Activated B cell treated with CpG ODN at 0.5 μM for 24 hours (primary cell): ENCODE measurements around the gene JTB. TPM values are rescaled to one million over a fixed set of nuclear protein-coding genes. Genes with fewer than 3 reads are reported as not detected.

Experiments used
- ATAC-seq: fragments of 200-7000 bp; cut with Tn5 transposase; one replicate; pipeline ENCODE4 v1.10.0; 2021; ENCODE audit warnings: low read depth, mild to moderate bottlenecking, moderate library complexity
- CTCF ChIA-PET: fragments of 350-600 bp; sonication (Branson Sonifier 250); formaldehyde crosslinking; loops from one replicate; lab custom pipeline; 2021; ENCODE audit warnings: antibody characterized with exemption; lab: Charles Lee
- POLR2A ChIA-PET: fragments of 350-600 bp; sonication (Branson Sonifier 250); formaldehyde crosslinking; loops from one replicate; lab custom pipeline; 2021; ENCODE audit warnings: antibody characterized with exemption; lab: Charles Lee
- DNase-seq: peaks from one replicate; pipeline ENCODE4 v3.0.0; 2022
- H3K27ac Mint-ChIP-seq: one replicate; pipeline ENCODE4 v1.8.0; 2020; ENCODE audit warnings: mixed read lengths
- H3K27me3 Mint-ChIP-seq: one replicate; pipeline ENCODE4 v1.8.0; 2021; ENCODE audit warnings: mixed read lengths
- H3K36me3 Mint-ChIP-seq: one replicate; pipeline ENCODE4 v1.8.0; 2021; ENCODE audit warnings: low read depth, mixed read lengths
- H3K4me1 Mint-ChIP-seq: one replicate; pipeline ENCODE4 v1.8.0; 2021; ENCODE audit warnings: mixed read lengths
- H3K4me3 Mint-ChIP-seq: one replicate; pipeline ENCODE4 v1.8.0; 2020; ENCODE audit warnings: mild to moderate bottlenecking, mixed read lengths
- H3K9me3 Mint-ChIP-seq: one replicate; pipeline ENCODE4 v1.8.0; 2020; ENCODE audit warnings: mixed read lengths
- intact Hi-C: fragments of 100-400 bp; cut with micrococcal nuclease; formaldehyde crosslinking; loops from one replicate; pipeline ENCODE4 v1.15.1; 2024
- total RNA-seq: library from RNA; stranded (reverse); gene quantifications from 2 replicates; pipeline ENCODE4 v1.2.3, GENCODE V29; 2022
- TF ChIP-seq, protein P1 (sequence below): fragments of 200-600 bp; IDR thresholded peaks from one replicate; pipeline ENCODE4 v1.8.0; 2022; ENCODE audit warnings: antibody characterized with exemption, mild to moderate bottlenecking

Gene JTB
- total RNA-seq, 1 donor from 2014 or later = 137 TPM

DNA sequence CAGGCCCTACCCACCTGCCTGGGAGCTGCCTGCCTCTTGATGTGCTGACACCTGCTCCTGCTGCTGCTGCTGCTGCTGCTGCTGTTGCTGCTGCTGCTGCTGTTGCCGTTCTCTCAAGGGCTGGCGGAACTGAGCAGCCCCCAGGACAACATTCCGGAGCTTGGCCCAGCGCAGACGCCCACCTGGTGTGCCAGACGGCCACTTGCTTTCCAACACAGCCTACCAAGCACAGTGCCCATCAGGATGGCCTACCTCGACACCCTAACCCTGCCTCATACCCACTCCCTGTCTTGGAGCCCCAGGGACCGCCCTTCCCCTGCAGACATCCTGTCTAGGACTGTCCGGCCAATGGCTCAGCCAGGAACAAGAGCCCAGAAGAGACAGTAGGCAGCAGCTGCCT, 42.7 kb downstream of the JTB start:
- CTCF ChIA-PET = interaction anchor here (0.5 kb wide), 1 partner anchor 266 kb away, joined by 3 read pairs; no protein-coding TSS in a partner anchor

GRCh38 chr1:153933955-153934354, 43.5 kb downstream of the JTB start:
- ChIA-PET CTCF (no interaction called here), POLR2A (interaction anchor here (0.7 to 1.5 kb wide), 3 partner anchors 11 to 38 kb away, joined by 3 to 8 read pairs (median 4); partner anchors contain the start of gene DENND4B)
- TF ChIP-seq, protein P1, sequence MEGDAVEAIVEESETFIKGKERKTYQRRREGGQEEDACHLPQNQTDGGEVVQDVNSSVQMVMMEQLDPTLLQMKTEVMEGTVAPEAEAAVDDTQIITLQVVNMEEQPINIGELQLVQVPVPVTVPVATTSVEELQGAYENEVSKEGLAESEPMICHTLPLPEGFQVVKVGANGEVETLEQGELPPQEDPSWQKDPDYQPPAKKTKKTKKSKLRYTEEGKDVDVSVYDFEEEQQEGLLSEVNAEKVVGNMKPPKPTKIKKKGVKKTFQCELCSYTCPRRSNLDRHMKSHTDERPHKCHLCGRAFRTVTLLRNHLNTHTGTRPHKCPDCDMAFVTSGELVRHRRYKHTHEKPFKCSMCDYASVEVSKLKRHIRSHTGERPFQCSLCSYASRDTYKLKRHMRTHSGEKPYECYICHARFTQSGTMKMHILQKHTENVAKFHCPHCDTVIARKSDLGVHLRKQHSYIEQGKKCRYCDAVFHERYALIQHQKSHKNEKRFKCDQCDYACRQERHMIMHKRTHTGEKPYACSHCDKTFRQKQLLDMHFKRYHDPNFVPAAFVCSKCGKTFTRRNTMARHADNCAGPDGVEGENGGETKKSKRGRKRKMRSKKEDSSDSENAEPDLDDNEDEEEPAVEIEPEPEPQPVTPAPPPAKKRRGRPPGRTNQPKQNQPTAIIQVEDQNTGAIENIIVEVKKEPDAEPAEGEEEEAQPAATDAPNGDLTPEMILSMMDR = no peak
- Mint-ChIP-seq H3K4me1 (no peaks in the 10 kb centered on the region), H3K36me3 (peaks cover 86% of the 10 kb centered on the region), H3K27ac (no peak overlapping the region), H3K4me3 (no peak overlapping the region), H3K9me3 (no peaks in the 10 kb centered on the region), H3K27me3 (no peaks in the 10 kb centered on the region)
- intact Hi-C loops = no loop called here
- no peak for DNase-seq
- no peak for ATAC-seq

More for the DNA sequence above, 42.7 kb downstream of the JTB start:
- ATAC-seq = no peak
- POLR2A ChIA-PET = interaction anchor here (0.7 to 1.5 kb wide), 4 partner anchors 9 to 39 kb away, joined by 3 to 8 read pairs (median 4); partner anchors contain the start of gene DENND4B
- no peak for DNase-seq
- no peak overlapping the region for H3K4me3 Mint-ChIP-seq
- no peak overlapping the region for H3K27ac Mint-ChIP-seq
- no peaks in the 10 kb centered on the region for H3K9me3 Mint-ChIP-seq
- TF ChIP-seq, protein P1 = no peak
- intact Hi-C loops = no loop called here
- peaks cover 1% of the 10 kb centered on the region for H3K4me1 Mint-ChIP-seq
- H3K36me3 Mint-ChIP-seq = peaks cover 88% of the 10 kb centered on the region
- no peaks in the 10 kb centered on the region for H3K27me3 Mint-ChIP-seq

DNA sequence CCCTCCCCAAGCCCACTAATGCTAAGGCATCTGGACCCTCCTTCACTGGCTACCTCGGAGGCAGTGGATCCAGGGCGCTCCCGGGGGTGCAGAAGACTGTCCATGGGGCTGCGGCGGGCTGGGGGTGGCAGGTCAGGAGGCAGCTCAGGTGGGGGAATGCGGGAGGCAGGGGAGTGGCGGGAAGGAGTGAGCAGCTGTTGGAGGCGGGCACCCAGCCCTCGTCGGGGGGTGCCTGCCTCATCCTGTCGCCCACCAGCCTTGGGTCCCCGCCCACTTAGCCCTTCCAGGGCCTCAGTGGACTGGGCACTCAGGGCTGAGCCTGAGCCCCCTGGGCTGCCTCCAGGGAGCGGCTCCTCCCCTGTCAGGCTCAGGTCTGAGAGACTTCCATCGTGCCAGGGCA, 44.0 kb downstream of the JTB start:
- H3K27me3 Mint-ChIP-seq = no peaks in the 10 kb centered on the region
- no peak overlapping the region for H3K4me3 Mint-ChIP-seq
- H3K9me3 Mint-ChIP-seq = no peaks in the 10 kb centered on the region
- CTCF ChIA-PET = no interaction called here
- no peaks in the 10 kb centered on the region for H3K4me1 Mint-ChIP-seq
- no peak for DNase-seq
- POLR2A ChIA-PET = interaction anchor here (1.8 to 2.3 kb wide), 2 partner anchors 10 to 12 kb away, joined by 5 to 18 read pairs; partner anchors contain the start of gene GATAD2B
- intact Hi-C loops = no loop called here
- TF ChIP-seq, protein P1 = no peak
- ATAC-seq = no peak
- no peak overlapping the region for H3K27ac Mint-ChIP-seq
- peaks cover 86% of the 10 kb centered on the region for H3K36me3 Mint-ChIP-seq

DNA sequence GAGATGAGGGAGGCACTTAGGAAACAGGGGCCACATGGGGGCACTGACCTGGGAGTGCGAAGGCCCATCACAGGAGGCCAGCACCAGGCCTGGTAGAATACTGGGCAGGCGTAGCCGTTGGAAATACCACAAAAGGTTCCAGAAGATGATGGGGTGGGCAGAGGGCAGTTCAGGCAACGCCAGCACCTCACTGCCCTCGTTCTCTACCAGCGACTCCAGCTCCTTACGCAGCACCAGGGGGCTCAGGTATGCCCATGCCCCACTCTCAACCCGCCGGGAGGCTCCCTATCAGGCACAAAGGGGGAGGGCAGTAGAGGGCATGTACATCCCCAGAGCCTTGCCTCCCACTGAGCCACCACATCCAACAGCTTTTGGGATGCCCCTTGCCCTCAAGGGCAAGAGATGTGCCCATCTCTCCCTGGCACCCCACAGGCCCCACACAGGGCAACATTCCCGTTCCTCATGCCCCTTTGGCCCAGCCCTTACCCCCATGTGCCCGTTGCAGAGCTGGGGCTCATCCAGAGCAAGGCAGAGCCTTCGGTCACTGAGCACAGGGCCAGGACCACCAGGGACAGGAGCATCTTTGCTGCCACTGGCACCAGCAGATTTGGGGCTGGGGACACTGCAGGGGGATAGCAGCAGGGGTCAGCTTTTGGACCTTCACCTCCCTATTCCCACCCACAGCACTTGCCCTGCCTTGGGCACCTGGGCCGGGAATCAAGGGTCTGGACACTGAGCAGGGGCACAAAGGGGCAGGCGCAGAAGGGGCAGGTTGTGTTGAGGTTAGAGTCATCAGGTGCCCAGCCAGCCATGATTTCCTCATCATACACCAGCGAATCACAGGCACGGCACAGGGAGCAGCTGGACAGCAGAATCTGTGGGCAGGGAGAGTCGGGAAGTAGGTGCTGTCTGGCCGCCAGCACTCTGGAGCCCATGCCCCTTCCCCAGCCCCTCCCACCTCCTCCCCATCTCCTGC, 45.0 kb downstream of the JTB start:
- DNase-seq (no peak), ATAC-seq (no peak)
- H3K9me3 Mint-ChIP-seq = no peaks in the 10 kb centered on the region
- peaks cover 2% of the 10 kb centered on the region for H3K4me1 Mint-ChIP-seq
- H3K4me3 Mint-ChIP-seq = no peak overlapping the region
- H3K27ac Mint-ChIP-seq = no peak overlapping the region
- peaks cover 78% of the 10 kb centered on the region for H3K36me3 Mint-ChIP-seq
- intact Hi-C loops = no loop called here
- TF ChIP-seq, protein P1 = no peak
- CTCF ChIA-PET = no interaction called here
- no peaks in the 10 kb centered on the region for H3K27me3 Mint-ChIP-seq
- POLR2A ChIA-PET = interaction anchor here (0.6 to 2.3 kb wide), 3 partner anchors 9 to 38 kb away, joined by 3 to 18 read pairs (median 5); partner anchors contain the start of gene GATAD2B
